HCT116 (cell line): ENCODE results near the gene AK4.

Source experiments
- CTCF ChIP-seq, 3 experiments: fragments of 200-600 bp in 1 of 3; sonication (generic) in 1 of 3; IDR thresholded peaks in 2 of 3; conservative IDR thresholded peaks in 1 of 3; 2 replicates each; pipeline ENCODE4 v1.5.1; 2012 to 2017; ENCODE audit warnings: low read depth in 2 of 3, low read length in 2 of 3, antibody characterized with exemption in 1 of 3, borderline replicate concordance in 1 of 3, control low read depth in 1 of 3, mild to moderate bottlenecking in 1 of 3, mixed read lengths in 1 of 3, mixed run types in 1 of 3, moderate library complexity in 1 of 3; ENCODE audit not compliant: insufficient read depth in 1 of 3
- EZH2 ChIP-seq: fragments of 200-600 bp; sonication (generic); IDR thresholded peaks from 2 replicates; pipeline ENCODE4 v1.6.1; 2017; ENCODE audit warnings: antibody characterized with exemption, mixed run types
- EZH2phosphoT487 ChIP-seq: fragments of 200-600 bp; IDR thresholded peaks from 2 replicates; pipeline ENCODE4 v1.6.1; 2018; ENCODE audit warnings: antibody characterized with exemption, borderline replicate concordance
- MAX ChIP-seq: IDR thresholded peaks from 2 replicates; pipeline ENCODE4 v1.6.1; 2012
- POLR2A ChIP-seq: IDR thresholded peaks from 2 replicates; pipeline ENCODE4 v1.7.0; 2011; ENCODE audit warnings: borderline replicate concordance; ENCODE audit not compliant: insufficient read depth, insufficient read length; ENCODE audit errors: extremely low read depth
- POLR2AphosphoS5 ChIP-seq: IDR thresholded peaks from 2 replicates; pipeline ENCODE4 v1.6.1; 2011; ENCODE audit warnings: mild to moderate bottlenecking, low read depth, low read length, moderate library complexity
- REST ChIP-seq: IDR thresholded peaks from 2 replicates; pipeline ENCODE4 v1.6.1; 2012; ENCODE audit warnings: low read depth

GRCh38 chr1:65209005-65209885 lies 61.2 kb downstream of the AK4 start:
- TF ChIP-seq EZH2: no peak
- peak; percentile 43 to 67 (median 59); a peak in 5 of 6 replicates for TF ChIP-seq CTCF (IDR thresholded peaks at IDR 0.05 in 2 of 3, conservative IDR thresholded peaks at IDR 0.05 in 1 of 3; ENCODE audit: borderline replicate concordance in 1 of 3, insufficient read depth in 1 of 3, low read depth in 2 of 3, low read length in 2 of 3)
- no peak for TF ChIP-seq REST
- TF ChIP-seq POLR2A: no peak
- TF ChIP-seq POLR2AphosphoS5: no peak
- no peak for TF ChIP-seq EZH2phosphoT487
- no peak for TF ChIP-seq MAX
